HG03095 (cell line): ENCODE measurements around the gene POLR3G.

ENCODE experiments used
- ATAC-seq: cut with Tn5 transposase; IDR thresholded peaks from one replicate; pipeline ENCODE4 v1.9.1; 2021; ENCODE audit warnings: moderate library complexity; ENCODE audit not compliant: unreplicated experiment

POLR3G gene

DNA sequence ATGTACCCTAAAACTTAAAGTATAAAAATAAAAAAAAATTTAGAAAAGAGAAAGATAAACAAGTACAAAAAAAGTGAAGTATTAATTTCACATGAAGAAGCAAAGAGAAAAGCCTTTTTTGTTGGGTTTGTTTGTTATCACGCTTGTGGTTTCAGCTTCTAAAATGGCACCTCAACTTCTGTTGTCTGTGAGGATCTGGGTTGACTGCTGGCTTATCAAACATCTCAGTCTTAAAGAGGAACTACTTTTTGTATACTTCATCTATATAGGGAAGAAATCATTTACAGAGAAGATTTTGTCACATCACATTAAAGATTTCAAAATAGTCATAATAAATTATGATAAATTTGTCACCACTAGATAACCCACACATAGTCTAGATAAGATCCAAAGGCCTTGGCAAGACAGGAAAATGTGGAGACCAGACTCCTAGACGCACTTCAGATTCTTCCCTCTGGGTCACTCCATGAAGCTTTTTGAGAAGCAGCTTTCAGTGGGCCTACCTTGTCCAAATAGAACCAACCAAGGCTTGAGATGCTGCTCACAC lies 75.1 kb downstream of the POLR3G start:
- no peak for ATAC-seq

DNA sequence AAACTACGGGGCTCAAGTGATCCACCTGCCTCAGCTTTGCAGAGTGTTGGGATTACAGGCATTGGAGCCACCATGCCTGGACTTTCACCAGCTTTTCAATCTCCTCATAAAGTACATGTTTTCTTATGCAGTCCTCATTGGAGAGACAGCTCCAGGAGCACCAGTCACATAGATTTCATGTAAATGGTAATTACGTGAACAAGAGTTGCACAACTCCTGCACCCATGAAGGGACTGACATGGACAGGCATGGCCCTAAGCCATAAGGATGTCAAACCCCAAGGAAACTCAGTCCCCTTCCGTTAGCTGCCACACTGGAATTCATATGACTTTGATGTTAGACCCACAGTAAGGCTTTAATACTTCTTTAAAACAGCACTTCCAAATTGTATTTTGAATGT lies 76.3 kb downstream of the POLR3G start:
- ATAC-seq, result no peak

DNA sequence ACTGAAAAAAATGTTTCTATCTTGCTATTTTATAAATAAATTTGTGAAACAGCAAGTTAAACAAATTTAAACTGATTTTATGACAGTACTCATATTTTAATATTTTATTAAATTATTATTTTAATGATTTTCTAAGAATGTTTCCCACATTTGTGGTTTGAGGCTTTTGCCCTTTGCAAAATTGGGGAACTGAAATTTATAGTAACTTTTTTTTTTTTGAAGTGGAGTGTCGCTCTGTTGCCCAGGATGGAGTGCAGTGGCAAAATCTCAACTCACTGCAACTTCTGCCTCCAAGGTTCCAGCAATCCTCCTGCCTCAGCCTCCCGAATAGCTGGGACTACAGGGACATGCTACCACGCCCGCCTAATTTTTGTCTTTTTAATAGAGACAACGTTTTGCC lies 76.7 kb downstream of the POLR3G start:
- ATAC-seq, result no peak

DNA sequence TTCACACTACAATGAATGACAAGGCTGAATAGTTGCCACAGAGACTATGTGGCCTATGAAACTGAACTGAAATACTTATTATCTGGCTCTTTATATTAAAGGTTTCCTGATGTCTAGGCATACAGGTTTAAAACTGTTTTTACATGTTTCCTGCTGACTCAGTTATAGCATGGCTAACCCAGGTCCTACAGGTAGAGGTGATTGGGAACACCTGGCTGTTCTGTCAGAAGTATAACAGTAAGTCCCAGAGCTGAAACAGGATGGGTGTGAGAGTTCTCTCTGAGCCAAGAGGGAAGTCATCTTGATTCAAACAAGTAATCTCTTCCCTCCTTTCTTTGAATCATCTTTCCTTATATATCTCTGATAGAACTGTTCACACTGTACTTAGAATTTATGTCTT lies 79.0 kb downstream of the POLR3G start:
- ATAC-seq, result no peak

DNA sequence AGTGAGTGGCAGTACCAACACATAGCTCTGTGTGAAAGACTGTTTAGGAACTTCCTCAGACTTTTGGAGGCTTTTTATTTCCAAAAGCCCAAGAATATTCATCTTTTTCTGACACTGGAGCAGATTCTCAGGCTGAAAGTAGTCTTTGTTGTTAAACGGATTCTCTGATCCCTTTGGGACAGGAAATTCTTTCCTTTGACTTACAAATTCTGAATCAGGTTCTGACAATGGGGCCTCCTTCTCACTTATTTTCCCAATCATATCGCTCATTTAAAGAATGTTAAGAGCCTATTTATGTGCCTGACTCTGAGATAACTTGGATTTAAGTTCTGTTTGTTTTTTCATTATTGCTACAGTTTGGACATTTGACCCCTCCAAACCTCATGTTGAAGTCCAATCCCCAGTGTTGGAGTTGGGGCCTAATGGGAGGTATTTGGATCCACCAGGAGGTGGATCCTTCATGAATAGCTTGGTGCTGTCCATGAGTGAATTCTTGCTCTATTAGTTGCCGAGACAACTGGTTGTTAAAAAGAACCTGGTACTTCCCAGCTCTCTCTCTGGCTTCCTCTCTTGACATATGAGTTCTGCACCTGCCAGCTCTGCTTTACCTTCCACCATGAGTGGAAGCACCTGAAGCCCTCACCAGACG lies 79.8 kb downstream of the POLR3G start:
- ATAC-seq, result no peak

DNA sequence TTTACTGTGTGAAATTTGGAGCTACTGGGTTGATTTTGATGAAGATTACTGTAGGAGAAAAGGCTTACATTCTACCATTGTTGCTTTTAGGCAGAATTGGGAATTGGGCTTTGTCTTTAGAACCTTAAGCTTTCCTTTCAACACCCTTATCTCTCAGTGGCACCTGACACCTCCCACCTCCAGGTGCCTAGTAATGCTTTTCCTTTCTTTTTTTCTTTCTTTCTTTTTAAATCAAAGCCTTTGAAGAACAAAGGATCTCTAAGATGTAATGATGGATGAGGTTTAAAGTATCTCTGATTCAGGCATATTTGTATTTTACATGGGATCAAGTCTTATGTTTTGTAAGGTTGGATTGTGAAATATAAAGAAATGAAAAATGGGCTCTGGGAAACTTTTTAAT lies 81.0 kb downstream of the POLR3G start:
- ATAC-seq, result no peak

DNA sequence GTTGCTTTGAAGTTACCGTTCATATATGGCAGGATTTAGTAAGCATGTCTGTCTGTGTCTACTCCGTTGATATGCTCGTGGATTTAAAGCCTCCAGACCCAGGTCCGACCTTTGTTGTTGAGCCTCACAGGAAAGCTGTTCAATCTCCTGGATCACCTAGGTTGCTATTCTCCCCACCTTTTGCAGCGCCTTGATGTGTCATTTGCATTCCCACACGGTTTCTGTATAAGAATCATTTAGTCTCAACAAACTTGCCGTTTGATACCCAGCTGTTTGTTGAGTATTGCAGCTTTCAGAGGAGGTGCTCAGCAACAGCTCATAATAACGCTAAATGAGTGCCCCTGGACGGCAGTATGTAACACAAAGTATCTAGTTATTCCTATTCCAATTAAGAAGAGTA lies 82.7 kb downstream of the POLR3G start:
- ATAC-seq, result no peak

DNA sequence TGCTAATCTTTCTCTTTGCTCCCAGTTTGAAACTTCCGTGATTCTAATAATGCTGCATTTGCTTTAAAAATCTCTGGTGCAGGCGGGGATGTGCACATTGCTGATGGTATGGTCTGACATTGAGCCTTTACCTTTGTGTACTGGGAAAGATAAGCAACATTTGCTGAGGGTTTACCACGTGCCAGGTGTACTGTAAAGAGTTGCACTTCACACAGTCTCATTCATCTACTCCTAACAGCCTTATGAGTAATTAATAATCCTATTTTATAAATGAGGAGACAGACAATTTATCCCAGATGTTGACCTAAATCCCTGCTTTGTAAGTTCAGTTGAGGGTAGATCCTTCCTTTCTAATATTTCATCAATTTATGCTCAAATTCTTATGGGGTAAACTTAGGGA lies 83.2 kb downstream of the POLR3G start:
- no peak for ATAC-seq

DNA sequence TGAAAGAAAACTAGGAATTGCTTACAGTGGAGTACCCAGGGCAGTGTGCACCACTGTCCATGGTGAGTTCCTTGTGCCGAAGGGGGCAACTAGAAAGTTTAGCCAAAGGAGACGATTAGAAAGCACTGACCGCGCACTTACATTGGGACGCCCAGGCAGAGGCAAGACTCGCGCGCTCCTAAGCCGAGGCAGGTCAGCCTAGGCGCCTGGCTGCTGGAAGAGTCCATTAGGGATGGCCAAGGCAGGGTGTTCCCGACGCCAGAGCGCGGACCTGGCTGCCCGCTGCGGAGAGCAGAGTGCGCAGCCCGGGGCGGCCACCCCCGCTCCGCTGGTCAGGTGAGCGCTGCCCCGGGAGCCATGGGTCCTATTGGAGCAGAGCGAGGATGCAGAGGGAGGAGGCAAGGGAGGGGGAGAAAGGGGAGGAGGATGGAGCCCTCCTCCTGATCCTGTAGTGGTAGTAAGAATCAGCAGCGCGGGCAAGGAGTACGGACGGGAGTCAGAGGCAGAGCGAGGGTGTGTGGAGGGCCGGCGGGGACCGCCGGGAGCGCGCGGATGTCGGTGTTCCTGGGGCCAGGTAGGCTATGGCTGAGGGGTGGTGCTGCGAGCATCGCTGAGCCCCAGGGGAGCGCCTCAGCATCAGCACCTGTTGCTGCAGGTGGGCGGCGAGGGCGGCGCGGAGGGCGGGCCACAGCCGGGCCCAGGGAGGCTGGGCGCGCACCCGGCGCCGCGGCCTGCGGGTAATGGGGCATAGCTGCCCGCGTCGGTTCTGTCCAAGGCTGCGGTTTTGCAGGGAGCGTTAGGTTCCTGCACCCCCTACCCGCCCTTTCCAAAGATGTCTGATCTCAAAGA lies 83.9 kb downstream of the POLR3G start, which contains the start of gene ADGRV1:
Gene ADGRV1, plus strand, starts transcription at position 454 of the 849 bp plus-strand sequence. Its CDS starts 99 bp downstream, at position 553.
- no peak for ATAC-seq

DNA sequence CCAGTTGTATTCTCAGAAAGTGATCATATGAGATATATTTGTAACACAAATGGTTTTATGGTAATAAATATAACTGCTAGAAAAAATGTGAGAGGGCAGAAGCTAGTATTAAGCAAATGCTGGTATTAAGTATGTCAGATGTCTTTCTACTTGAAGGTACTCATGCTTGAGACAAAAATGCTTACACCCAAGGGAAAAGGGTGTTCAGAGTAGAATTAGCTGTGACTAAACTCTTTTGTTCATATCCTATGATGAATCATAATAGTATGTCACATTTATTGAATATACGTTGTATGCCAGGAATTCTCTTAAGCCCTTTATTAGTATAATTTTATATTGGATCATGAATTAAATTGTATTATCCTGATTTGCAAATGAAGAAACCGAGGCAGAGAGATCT lies 86.1 kb downstream of the POLR3G start:
- ATAC-seq, result no peak

DNA sequence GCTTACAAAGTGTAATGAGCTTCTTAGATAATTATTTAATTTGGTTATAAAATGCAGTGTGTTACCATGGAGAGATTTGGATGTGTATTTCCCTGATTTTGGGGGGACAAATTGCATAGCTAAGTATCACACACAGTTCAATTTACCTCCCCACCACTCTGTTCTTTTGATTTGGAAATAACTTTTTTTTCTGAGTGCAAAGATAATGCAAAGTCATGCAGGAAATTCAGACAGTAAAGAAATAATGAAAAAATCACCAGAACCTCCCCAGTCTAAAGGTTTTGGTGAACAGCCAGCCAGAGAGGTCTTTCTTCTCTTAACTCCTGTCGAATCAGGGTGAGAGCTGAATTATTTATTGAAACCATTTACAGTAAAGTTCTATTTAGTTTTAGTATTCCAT lies 87.1 kb downstream of the POLR3G start:
- ATAC-seq, result no peak

DNA sequence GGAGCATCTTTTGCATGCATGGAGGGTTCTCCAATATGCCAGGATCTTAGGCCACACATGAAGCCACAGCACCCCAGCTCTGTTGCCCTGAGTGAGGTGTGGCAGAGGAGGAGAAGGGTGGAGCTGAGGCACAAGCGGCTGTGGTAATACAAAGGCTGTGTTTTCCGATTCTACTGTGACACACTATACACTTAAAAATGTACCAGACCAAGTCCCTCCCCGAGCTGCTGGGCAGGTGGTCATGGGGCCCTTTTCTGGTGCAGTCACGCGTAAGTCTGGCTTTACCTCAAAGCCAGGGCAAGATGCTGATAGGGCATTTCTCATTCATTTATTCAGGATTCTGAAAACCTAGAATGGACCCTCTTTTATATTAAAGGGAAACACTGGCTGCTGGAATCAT lies 87.7 kb downstream of the POLR3G start:
- no peak for ATAC-seq

DNA sequence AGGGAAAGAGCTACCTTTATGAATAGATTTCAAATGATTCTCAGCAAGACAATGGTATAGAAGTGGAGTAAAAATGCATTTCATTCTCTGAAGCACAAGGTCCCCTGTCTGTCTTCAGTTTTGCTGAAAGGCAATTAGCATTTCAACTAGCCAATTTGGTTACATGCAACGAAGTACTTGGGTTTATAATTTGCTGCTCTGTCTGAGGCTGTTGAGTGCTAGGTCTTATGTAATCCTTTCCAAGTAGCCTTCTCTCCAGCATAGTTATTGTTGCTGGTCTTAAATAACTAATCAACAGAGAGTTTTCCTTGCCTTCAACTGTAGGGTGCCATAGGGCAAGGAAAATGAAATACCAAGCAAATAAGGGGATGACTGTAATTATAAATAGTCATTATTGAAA lies 88.4 kb downstream of the POLR3G start:
- ATAC-seq, result no peak
